ENCODE measurements around the gene DHRSX. TPM values are rescaled to one million over a fixed set of nuclear protein-coding genes. Genes with fewer than 3 reads are reported as not detected.

DHRSX gene
- total and polyA plus RNA-seq, 2 donors (not counting 3 experiments of a cell fraction or from before 2014, with no cell fraction given) = 27.1 to 37.7 TPM

- intact Hi-C loops (cut with micrococcal nuclease) (no loop called here), dilution Hi-C loops (cut with MboI; ENCODE audit: extremely low pct_ligation_motif_present, low sequenced_read_pairs) (no loop called here)
- ChIA-PET POLR2A (no interaction called here), CTCF (no interaction called here)
- Histone ChIP-seq H3K4me2 (ENCODE audit: insufficient read depth, low read length) (no peak overlapping the region), H3K79me2 (ENCODE audit: control insufficient read depth, insufficient read depth, low read length) (no peaks in the 10 kb centered on the region), H2AFZ (ENCODE audit: low read depth, low read length) (no peak overlapping the region), H3K9me1 (replicated peaks; ENCODE audit: control insufficient read depth, extremely low read depth, insufficient read depth, low read length) (no peaks in the 10 kb centered on the region), H3K27me3 (ENCODE audit: control insufficient read depth in 2 of 2, insufficient read depth in 2 of 2, low read length in 2 of 2) (no peaks in the 10 kb centered on the region), H3K9ac (replicated peaks; ENCODE audit: extremely low read depth, insufficient read depth, low read length) (no peak overlapping the region), H3K27ac (ENCODE audit: insufficient read depth, low read depth, low read length) (no peak overlapping the region), H4K20me1 (replicated peaks; ENCODE audit: control insufficient read depth, extremely low read depth, insufficient read depth, low read length) (no peaks in the 10 kb centered on the region), H3K36me3 (ENCODE audit: control insufficient read depth in 2 of 2, extremely low read depth in 1 of 2, insufficient read depth in 2 of 2, low read length in 2 of 2) (no peaks in the 10 kb centered on the region), H3K9me3 (replicated peaks; ENCODE audit: control insufficient read depth, insufficient read depth, low read length) (no peaks in the 10 kb centered on the region), H3K4me3 (replicated peaks in 1 of 3; ENCODE audit: insufficient read depth in 1 of 3, low read depth in 1 of 3, low read length in 3 of 3) (no peak overlapping the region), H3K4me1 (ENCODE audit: control insufficient read depth, extremely low read depth, insufficient read depth, low read length) (no peaks in the 10 kb centered on the region)
- TF ChIP-seq EZH2 (IDR thresholded peaks at IDR 0.05; ENCODE audit: borderline replicate concordance, low read depth, low read length, severe bottlenecking) (no peak), POLR2AphosphoS5 (IDR thresholded peaks at IDR 0.05; ENCODE audit: insufficient read depth, low read depth, low read length) (no peak), POLR2A (IDR thresholded peaks at IDR 0.05; ENCODE audit: low read depth, low read length) (no peak), CTCF (IDR thresholded peaks at IDR 0.05; ENCODE audit: extremely low read depth in 1 of 2, insufficient read depth in 1 of 2, low read depth in 1 of 2, low read length in 2 of 2) (no peak), GATA2 (IDR thresholded peaks at IDR 0.05; ENCODE audit: insufficient read depth, insufficient read length, low read depth, low read length) (no peak), MYC (IDR thresholded peaks at IDR 0.05; ENCODE audit: low read depth, low read length) (no peak), FOS (IDR thresholded peaks at IDR 0.05; ENCODE audit: borderline replicate concordance, insufficient read depth, low read length) (no peak), JUN (IDR thresholded peaks at IDR 0.05; ENCODE audit: borderline replicate concordance, insufficient read depth, insufficient read length, low read depth) (no peak)
- TF ChIP-seq, protein P1, sequence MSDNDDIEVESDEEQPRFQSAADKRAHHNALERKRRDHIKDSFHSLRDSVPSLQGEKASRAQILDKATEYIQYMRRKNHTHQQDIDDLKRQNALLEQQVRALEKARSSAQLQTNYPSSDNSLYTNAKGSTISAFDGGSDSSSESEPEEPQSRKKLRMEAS (IDR thresholded peaks at IDR 0.05; ENCODE audit: insufficient read depth, insufficient read length) = no peak
- BruUV-seq (replicated peaks) = no TSS peak
- DNase-seq (ENCODE audit: low read depth, low spot score) (no peak), FAIRE-seq (no peak)
Measured at GRCh38 chrX:2369206-2369605, 131.6 kb downstream of the DHRSX start.

Measured in endothelial cell of umbilical vein (primary cell).